ENCODE data around the gene PTGES3L. TPM values are rescaled to one million over a fixed set of nuclear protein-coding genes. Genes with fewer than 3 reads are reported as not detected.

Gene PTGES3L
- total and polyA plus RNA-seq, 2 of the 13 experiments (the other 11 are each of a cell fraction or from before 2014, with no cell fraction given), result 1.2 to 2.9 TPM

DNA sequence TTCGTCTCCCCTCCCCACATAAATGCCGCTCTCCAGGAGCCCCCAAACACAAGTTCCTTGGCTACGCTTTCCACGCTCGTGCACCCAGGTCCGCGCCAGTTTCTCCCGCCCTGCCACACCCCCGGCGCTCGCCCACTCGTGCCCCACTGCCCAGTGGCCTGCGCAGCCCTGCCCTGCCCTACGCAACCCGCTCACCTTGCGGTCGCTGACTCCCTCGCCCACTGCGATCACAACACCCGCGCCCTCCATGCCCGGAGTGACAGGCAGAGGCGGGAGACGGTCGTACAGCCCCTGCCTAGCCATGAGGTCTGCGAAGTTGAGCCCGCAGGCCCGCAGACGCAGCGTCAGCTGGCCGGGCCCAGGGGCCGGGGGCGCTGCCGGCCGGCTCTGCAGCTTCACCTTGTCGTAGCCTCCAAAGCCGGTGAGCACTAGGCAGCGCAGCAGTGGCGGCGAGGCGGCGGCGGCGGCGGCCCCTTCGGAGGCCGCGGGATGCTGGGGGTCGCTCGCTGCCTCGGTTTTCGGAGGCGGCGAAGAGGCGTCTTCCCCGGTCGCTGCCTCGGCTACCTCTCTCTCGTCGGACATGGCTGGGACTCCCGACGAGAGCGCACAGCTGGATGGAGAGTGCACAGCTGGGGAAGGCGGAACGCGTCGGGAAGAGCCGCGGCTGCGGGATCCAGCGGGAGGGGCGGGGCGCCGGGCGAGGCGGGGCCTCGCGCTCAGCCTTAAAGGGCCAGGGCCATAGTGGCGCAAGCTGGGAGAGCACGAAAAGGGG lies 42.0 kb upstream of the PTGES3L start, which contains the start of gene VAT1 (continued):
- TF ChIP-seq, protein P1, sequence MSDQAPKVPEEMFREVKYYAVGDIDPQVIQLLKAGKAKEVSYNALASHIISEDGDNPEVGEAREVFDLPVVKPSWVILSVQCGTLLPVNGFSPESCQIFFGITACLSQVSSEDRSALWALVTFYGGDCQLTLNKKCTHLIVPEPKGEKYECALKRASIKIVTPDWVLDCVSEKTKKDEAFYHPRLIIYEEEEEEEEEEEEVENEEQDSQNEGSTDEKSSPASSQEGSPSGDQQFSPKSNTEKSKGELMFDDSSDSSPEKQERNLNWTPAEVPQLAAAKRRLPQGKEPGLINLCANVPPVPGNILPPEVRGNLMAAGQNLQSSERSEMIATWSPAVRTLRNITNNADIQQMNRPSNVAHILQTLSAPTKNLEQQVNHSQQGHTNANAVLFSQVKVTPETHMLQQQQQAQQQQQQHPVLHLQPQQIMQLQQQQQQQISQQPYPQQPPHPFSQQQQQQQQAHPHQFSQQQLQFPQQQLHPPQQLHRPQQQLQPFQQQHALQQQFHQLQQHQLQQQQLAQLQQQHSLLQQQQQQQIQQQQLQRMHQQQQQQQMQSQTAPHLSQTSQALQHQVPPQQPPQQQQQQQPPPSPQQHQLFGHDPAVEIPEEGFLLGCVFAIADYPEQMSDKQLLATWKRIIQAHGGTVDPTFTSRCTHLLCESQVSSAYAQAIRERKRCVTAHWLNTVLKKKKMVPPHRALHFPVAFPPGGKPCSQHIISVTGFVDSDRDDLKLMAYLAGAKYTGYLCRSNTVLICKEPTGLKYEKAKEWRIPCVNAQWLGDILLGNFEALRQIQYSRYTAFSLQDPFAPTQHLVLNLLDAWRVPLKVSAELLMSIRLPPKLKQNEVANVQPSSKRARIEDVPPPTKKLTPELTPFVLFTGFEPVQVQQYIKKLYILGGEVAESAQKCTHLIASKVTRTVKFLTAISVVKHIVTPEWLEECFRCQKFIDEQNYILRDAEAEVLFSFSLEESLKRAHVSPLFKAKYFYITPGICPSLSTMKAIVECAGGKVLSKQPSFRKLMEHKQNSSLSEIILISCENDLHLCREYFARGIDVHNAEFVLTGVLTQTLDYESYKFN (CRISPR knock-in tag; conservative IDR thresholded peaks at IDR 0.05), result peak; percentile 66
- peak; percentile 57; the same call in 1 of the 2 replicates for TF ChIP-seq ZNF552 (CRISPR knock-in tag; IDR thresholded peaks at IDR 0.05; ENCODE audit: borderline replicate concordance)
- peak; percentile 85; the same call in 1 of the 2 replicates for TF ChIP-seq ZNF224 (CRISPR knock-in tag; IDR thresholded peaks at IDR 0.05)
- TF ChIP-seq REPIN1 (CRISPR knock-in tag; IDR thresholded peaks at IDR 0.05; ENCODE audit: borderline replicate concordance, low read depth), result peak; percentile 91
- TF ChIP-seq RCOR2 (CRISPR knock-in tag; IDR thresholded peaks at IDR 0.05), result no peak
- TF ChIP-seq NFYB (CRISPR knock-in tag; IDR thresholded peaks at IDR 0.05), result 0 out of 2 replicates have a peak, but pooled peaks have one; percentile 15
- TF ChIP-seq XBP1 (CRISPR knock-in tag; IDR thresholded peaks at IDR 0.05), result peak; percentile 43; the same call in 1 of the 2 replicates
- TF ChIP-seq PBX2 (CRISPR knock-in tag; IDR thresholded peaks at IDR 0.05), result no peak
- 0 out of 2 replicates have a peak, but pooled peaks have one; percentile 79 for TF ChIP-seq NFATC3 (CRISPR knock-in tag; IDR thresholded peaks at IDR 0.05)
- no peak for TF ChIP-seq KLF11 (CRISPR knock-in tag; IDR thresholded peaks at IDR 0.05)
- TF ChIP-seq FOXA1 (IDR thresholded peaks at IDR 0.05), result no peak
- TF ChIP-seq FOXA1 (CRISPR knock-in tag; IDR thresholded peaks at IDR 0.05), result no peak
- peak; percentile 75; the same call in 1 of the 2 replicates for TF ChIP-seq ZNF670 (CRISPR knock-in tag; IDR thresholded peaks at IDR 0.05; ENCODE audit: borderline replicate concordance)
- peak; percentile 76; the same call in 1 of the 2 replicates for TF ChIP-seq TARDBP (CRISPR knock-in tag; IDR thresholded peaks at IDR 0.05)
- TF ChIP-seq ZNF546 (CRISPR knock-in tag; conservative IDR thresholded peaks at IDR 0.05), result peak; percentile 87; the same call in 1 of the 2 replicates
- 0 out of 2 replicates have a peak, but pooled peaks have one; percentile 69 for TF ChIP-seq ZNF724P (CRISPR knock-in tag; IDR thresholded peaks at IDR 0.05; ENCODE audit: borderline replicate concordance)
- TF ChIP-seq PAX8 (CRISPR knock-in tag; IDR thresholded peaks at IDR 0.05; ENCODE audit: borderline replicate concordance), result 0 out of 2 replicates have a peak, but pooled peaks have one; percentile 57
- no peak for TF ChIP-seq ZSCAN5A (CRISPR knock-in tag; IDR thresholded peaks at IDR 0.05; ENCODE audit: borderline replicate concordance)
- peak; percentile 84 for TF ChIP-seq DBP (CRISPR knock-in tag; IDR thresholded peaks at IDR 0.05; ENCODE audit: not compliant biosample characterization)

All from HepG2 (cell line).